HG02678 (cell line): ENCODE measurements around the gene ANKRD39.
"Not testable (repeated sequence)": the region's sequence is repeated elsewhere in the genome, so short reads cannot be mapped to it uniquely, and the experiment has no call there.

Experiments used
- ATAC-seq: cut with Tn5 transposase; IDR thresholded peaks from one replicate; pipeline ENCODE4 v1.9.1; 2021; ENCODE audit warnings: mild to moderate bottlenecking, moderate library complexity; ENCODE audit not compliant: unreplicated experiment

Gene ANKRD39

GRCh38 chr2:96873651-96874096 is 15.9 kb upstream of the ANKRD39 start:
- no peak for ATAC-seq

GRCh38 chr2:96872591-96873349 is 15.0 kb upstream of the ANKRD39 start:
- ATAC-seq = no peak

- ATAC-seq = no peak
These were observed 12.9 kb upstream of the ANKRD39 start for GRCh38 chr2:96870626-96871255.

- peak; percentile 26 for ATAC-seq
These were observed 12.2 kb upstream of the ANKRD39 start, which contains the start of gene SEMA4C for GRCh38 chr2:96869822-96870625. Gene SEMA4C, minus strand, starts transcription at chr2:96870080. Its CDS starts 2,194 bp downstream, at chr2:96867886.

- peak; percentile 4 for ATAC-seq
These were observed 11.5 kb upstream of the ANKRD39 start for GRCh38 chr2:96869281-96869821.

- ATAC-seq = peak; percentile 53
These were observed 10.9 kb upstream of the ANKRD39 start for GRCh38 chr2:96868555-96869280.

GRCh38 chr2:96867756-96868554 is 10.1 kb upstream of the ANKRD39 start:
- ATAC-seq = peak; percentile 21

GRCh38 chr2:96866986-96867755 is 9.4 kb upstream of the ANKRD39 start:
- no peak for ATAC-seq

GRCh38 chr2:96866586-96866985 is 8.8 kb upstream of the ANKRD39 start:
- no peak for ATAC-seq

- ATAC-seq = no peak
These were observed 8.3 kb upstream of the ANKRD39 start for GRCh38 chr2:96866149-96866548.

GRCh38 chr2:96865654-96866053 is 7.8 kb upstream of the ANKRD39 start:
- no peak for ATAC-seq

GRCh38 chr2:96864343-96865091 is 6.7 kb upstream of the ANKRD39 start:
- ATAC-seq = no peak

- ATAC-seq = no peak
These were observed 5.9 kb upstream of the ANKRD39 start for GRCh38 chr2:96863575-96864342.

GRCh38 chr2:96863056-96863455 is 5.2 kb upstream of the ANKRD39 start:
- not testable (repeated sequence) for ATAC-seq

- ATAC-seq = no peak
These were observed 3.3 kb upstream of the ANKRD39 start for GRCh38 chr2:96861074-96861473.

- ATAC-seq = no peak
These were observed 2.5 kb upstream of the ANKRD39 start for GRCh38 chr2:96860065-96861029.
